Loucy (cell line): Measurements from ENCODE around the gene THEMIS2.
"Not testable (repeated sequence)": the region's sequence is repeated elsewhere in the genome, so short reads cannot be mapped to it uniquely, and the experiment has no call there.

Source experiments
- H2AFZ ChIP-seq: fragments of 200-600 bp; sonication (generic); 2 replicates; pipeline ENCODE4 v1.6.0; 2016; ENCODE audit warnings: antibody characterized with exemption, mild to moderate bottlenecking, low read length, moderate library complexity
- H3F3A ChIP-seq: fragments of 200-600 bp; 2 replicates; pipeline ENCODE4 v1.6.0; 2016; ENCODE audit warnings: antibody characterized with exemption, low read depth, mild to moderate bottlenecking
- H3K27me3 ChIP-seq: fragments of 200-600 bp; sonication (generic); 2 replicates; pipeline ENCODE4 v1.6.1; 2014; ENCODE audit warnings: low read length, mild to moderate bottlenecking; ENCODE audit not compliant: insufficient read depth, poor library complexity, severe bottlenecking
- H3K36me3 ChIP-seq: fragments of 200-600 bp; sonication (generic); 2 replicates; pipeline ENCODE4 v1.6.1; 2016; ENCODE audit warnings: low read length; ENCODE audit not compliant: insufficient read depth
- H3K4me1 ChIP-seq: fragments of 200-600 bp; sonication (generic); 2 replicates; pipeline ENCODE4 v1.5.1; 2014; ENCODE audit warnings: low read length, mild to moderate bottlenecking; ENCODE audit not compliant: insufficient read depth, poor library complexity, severe bottlenecking
- H3K4me2 ChIP-seq: fragments of 200-600 bp; sonication (generic); 2 replicates; pipeline ENCODE4 v1.6.0; 2014; ENCODE audit warnings: antibody characterized with exemption, low read length, low read depth, mild to moderate bottlenecking; ENCODE audit not compliant: poor library complexity, severe bottlenecking
- H3K4me3 ChIP-seq: fragments of 200-600 bp; sonication (generic); 2 replicates; pipeline ENCODE4 v1.5.1; 2014; ENCODE audit warnings: low read length, mild to moderate bottlenecking, mixed read lengths; ENCODE audit not compliant: poor library complexity, severe bottlenecking
- H3K79me2 ChIP-seq: fragments of 200-600 bp; sonication (generic); 2 replicates; pipeline ENCODE4 v1.6.1; 2014; ENCODE audit warnings: low read length; ENCODE audit not compliant: insufficient read depth
- H3K9ac ChIP-seq: fragments of 200-600 bp; sonication (generic); 2 replicates; pipeline ENCODE4 v1.6.0; 2014; ENCODE audit warnings: mild to moderate bottlenecking, low read depth, low read length, moderate library complexity; ENCODE audit not compliant: poor library complexity, severe bottlenecking
- H3K9me2 ChIP-seq: fragments of 200-600 bp; sonication (generic); replicated peaks from 2 replicates; pipeline ENCODE4 v1.6.1; 2016; ENCODE audit warnings: low read depth, low read length, mixed read lengths
- H3K9me3 ChIP-seq: fragments of 200-600 bp; sonication (generic); 2 replicates; pipeline ENCODE4 v1.6.1; 2014; ENCODE audit warnings: mild to moderate bottlenecking, antibody characterized with exemption, low read length, low read depth; ENCODE audit not compliant: insufficient read depth
- H4K20me1 ChIP-seq: fragments of 200-600 bp; sonication (generic); 2 replicates; pipeline ENCODE4 v1.6.0; 2014; ENCODE audit warnings: antibody characterized with exemption, low read length, mild to moderate bottlenecking; ENCODE audit not compliant: insufficient read depth, poor library complexity, severe bottlenecking
- CTCF ChIP-seq: fragments of 200-600 bp; sonication (generic); conservative IDR thresholded peaks from 2 replicates; pipeline ENCODE4 v1.5.1; 2014; ENCODE audit warnings: mild to moderate bottlenecking, antibody characterized with exemption, low read length
- EZH2phosphoT487 ChIP-seq: fragments of 200-600 bp; IDR thresholded peaks from 2 replicates; pipeline ENCODE4 v1.6.1; 2018; ENCODE audit warnings: antibody characterized with exemption, mild to moderate bottlenecking, moderate library complexity, borderline replicate concordance

The THEMIS2 gene

GRCh38 chr1:27872059-27872801, at the start of gene THEMIS2:
TSS of gene THEMIS2 (plus strand) at chr1:27872544. CDS start at chr1:27872572, 28 bp downstream.
- no peaks in the 10 kb centered on the region for H3K27me3 ChIP-seq
- no peaks in the 10 kb centered on the region for H3K9me2 ChIP-seq
- no peaks in the 10 kb centered on the region for H3K9me3 ChIP-seq
- peak within 1 kb of the TSS; percentile 74 for H3K4me3 ChIP-seq
- no peaks in the 10 kb centered on the region for H3F3A ChIP-seq
- H3K4me2 ChIP-seq = peak within 1 kb of the TSS; percentile 64
- TF ChIP-seq CTCF (no peak), EZH2phosphoT487 (no peak)
- H3K4me1 ChIP-seq = peaks cover 22% of the 10 kb centered on the region
- H4K20me1 ChIP-seq = no peaks in the 10 kb centered on the region
- no peak within 1 kb of the TSS for H3K9ac ChIP-seq
- H2AFZ ChIP-seq = peak within 1 kb of the TSS; percentile 78
- no peaks in the 10 kb centered on the region for H3K79me2 ChIP-seq
- H3K36me3 ChIP-seq = no peaks in the 10 kb centered on the region

GRCh38 chr1:27823784-27824183, 48.6 kb upstream of the THEMIS2 start:
- Histone ChIP-seq H3K4me2 (no peak overlapping the region), H3K9ac (no peak overlapping the region), H3K4me1 (no peaks in the 10 kb centered on the region), H3K4me3 (no peak overlapping the region), H3K36me3 (peaks cover 6% of the 10 kb centered on the region; the same call in 1 of the 2 replicates), H4K20me1 (no peaks in the 10 kb centered on the region), H3F3A (peaks cover 4% of the 10 kb centered on the region; the same call in 1 of the 2 replicates), H3K9me2 (no peaks in the 10 kb centered on the region), H3K79me2 (no peaks in the 10 kb centered on the region), H3K9me3 (no peaks in the 10 kb centered on the region), H3K27me3 (no peaks in the 10 kb centered on the region), H2AFZ (no peak overlapping the region)
- no peak for TF ChIP-seq EZH2phosphoT487
- TF ChIP-seq CTCF = no peak

- no peaks in the 10 kb centered on the region for H3K9me2 ChIP-seq
- no peaks in the 10 kb centered on the region for H4K20me1 ChIP-seq
Measured at GRCh38 chr1:27824411-27824810, 47.9 kb upstream of the THEMIS2 start.

GRCh38 chr1:27829339-27829960, 42.9 kb upstream of the THEMIS2 start:
- Histone ChIP-seq H3K9ac (peak overlapping the region; percentile 94), H3K4me2 (peak overlapping the region; percentile 65), H3K4me1 (peaks cover 31% of the 10 kb centered on the region), H3K4me3 (peak overlapping the region; percentile 96), H4K20me1 (peaks cover 33% of the 10 kb centered on the region), H3K79me2 (peaks cover 38% of the 10 kb centered on the region)
- H3K9me2 ChIP-seq, H3K9me3 ChIP-seq, H3F3A ChIP-seq, H3K36me3 ChIP-seq, H2AFZ ChIP-seq, H3K27me3 ChIP-seq: not testable (repeated sequence)

More at GRCh38 chr1:27824411-27824810, 47.9 kb upstream of the THEMIS2 start:
- TF ChIP-seq CTCF (no peak), EZH2phosphoT487 (no peak)
- Histone ChIP-seq H3K4me1 (no peaks in the 10 kb centered on the region), H3K79me2 (no peaks in the 10 kb centered on the region), H3K27me3 (no peaks in the 10 kb centered on the region), H3K9ac (no peak overlapping the region), H3K9me3 (no peaks in the 10 kb centered on the region), H3F3A (peaks cover 4% of the 10 kb centered on the region; the same call in 1 of the 2 replicates), H2AFZ (no peak overlapping the region), H3K4me3 (no peak overlapping the region), H3K36me3 (peaks cover 5% of the 10 kb centered on the region; the same call in 1 of the 2 replicates), H3K4me2 (no peak overlapping the region)
